Fibroblast of the aortic adventitia (primary cell): Measurements from ENCODE around the gene AHNAK2. TPM values are rescaled to one million over a fixed set of nuclear protein-coding genes. Genes with fewer than 3 reads are reported as not detected.

Experiments
- DNase-seq: peaks from one replicate; pipeline ENCODE4 v3.0.0-alpha.2; 2010; ENCODE audit warnings: low read depth
- H3K4me3 ChIP-seq: 2 replicates; pipeline ENCODE4 v1.5.1; 2011; ENCODE audit warnings: low read depth, mild to moderate bottlenecking, control low read depth, low read length, moderate library complexity
- CTCF ChIP-seq: IDR thresholded peaks from 2 replicates; pipeline ENCODE4 v1.5.1; 2011; ENCODE audit warnings: mild to moderate bottlenecking, low read length, control low read depth, inconsistent platforms; ENCODE audit not compliant: insufficient read depth
- total RNA-seq: library from RNA; depleted of rRNA; stranded (reverse); fragments of >200 nt; gene quantifications from 2 replicates; pipeline ENCODE4 v1.2.3, GENCODE V29; 2012; ENCODE audit warnings: low replicate concordance

AHNAK2 gene
- total RNA-seq, 1 donor = 164 TPM

GRCh38 chr14:104986487-104987164, 8.5 kb upstream of the AHNAK2 start:
- DNase-seq = no peak
- no peak for TF ChIP-seq CTCF
- peak overlapping the region; percentile 76 for H3K4me3 ChIP-seq

GRCh38 chr14:104985675-104986486, 7.7 kb upstream of the AHNAK2 start, which contains the start of gene CLBA1:
CLBA1 (plus strand) TSS chr14:104985788; CDS start chr14:104986432, 644 bp downstream.
- peak; percentile 84 for DNase-seq
- H3K4me3 ChIP-seq = peak within 1 kb of the TSS; percentile 76
- TF ChIP-seq CTCF = no peak

- H3K4me3 ChIP-seq = no peak overlapping the region
These were observed 6.1 kb upstream of the AHNAK2 start for GRCh38 chr14:104984056-104984894.

GRCh38 chr14:104983231-104983721, 5.1 kb upstream of the AHNAK2 start:
- no peak overlapping the region for H3K4me3 ChIP-seq
- no peak for DNase-seq
- TF ChIP-seq CTCF = no peak

More at GRCh38 chr14:104984056-104984894, 6.1 kb upstream of the AHNAK2 start:
- no peak for DNase-seq
- no peak for TF ChIP-seq CTCF

GRCh38 chr14:104982548-104983230, 4.5 kb upstream of the AHNAK2 start:
- no peak for DNase-seq
- no peak overlapping the region for H3K4me3 ChIP-seq
- no peak for TF ChIP-seq CTCF
